ENCODE results near the gene FANCD2OS.

DNA sequence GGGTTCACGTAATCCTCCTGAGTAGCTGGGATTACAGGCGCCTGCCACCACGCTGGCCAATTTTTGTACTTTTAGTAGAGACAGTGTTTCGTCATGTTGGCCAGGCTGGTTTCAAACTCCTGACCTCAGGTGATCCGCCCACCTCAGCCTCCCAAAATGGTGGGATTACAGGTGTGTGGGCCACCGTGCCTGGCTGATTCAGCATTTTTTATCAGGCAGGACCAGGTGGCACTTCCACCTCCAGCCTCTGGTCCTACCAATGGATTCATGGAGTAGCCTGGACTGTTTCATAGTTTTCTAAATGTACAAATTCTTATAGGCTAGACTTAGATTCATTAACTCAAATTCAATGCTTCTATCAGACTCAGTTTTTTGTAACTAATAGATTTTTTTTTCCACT lies 42.9 kb upstream of the FANCD2OS start:
- no peak for TF ChIP-seq NFIC (IDR thresholded peaks at IDR 0.05)
- TF ChIP-seq RAD21 (IDR thresholded peaks at IDR 0.05; ENCODE audit: low read depth): no peak
- TF ChIP-seq FOXM1 (IDR thresholded peaks at IDR 0.05; ENCODE audit: borderline replicate concordance, low read depth): no peak
- TF ChIP-seq EGR1 (IDR thresholded peaks at IDR 0.05): no peak

All from Ishikawa (cell line).